Measurements from ENCODE around the gene GPD2.

GPD2 gene

DNA sequence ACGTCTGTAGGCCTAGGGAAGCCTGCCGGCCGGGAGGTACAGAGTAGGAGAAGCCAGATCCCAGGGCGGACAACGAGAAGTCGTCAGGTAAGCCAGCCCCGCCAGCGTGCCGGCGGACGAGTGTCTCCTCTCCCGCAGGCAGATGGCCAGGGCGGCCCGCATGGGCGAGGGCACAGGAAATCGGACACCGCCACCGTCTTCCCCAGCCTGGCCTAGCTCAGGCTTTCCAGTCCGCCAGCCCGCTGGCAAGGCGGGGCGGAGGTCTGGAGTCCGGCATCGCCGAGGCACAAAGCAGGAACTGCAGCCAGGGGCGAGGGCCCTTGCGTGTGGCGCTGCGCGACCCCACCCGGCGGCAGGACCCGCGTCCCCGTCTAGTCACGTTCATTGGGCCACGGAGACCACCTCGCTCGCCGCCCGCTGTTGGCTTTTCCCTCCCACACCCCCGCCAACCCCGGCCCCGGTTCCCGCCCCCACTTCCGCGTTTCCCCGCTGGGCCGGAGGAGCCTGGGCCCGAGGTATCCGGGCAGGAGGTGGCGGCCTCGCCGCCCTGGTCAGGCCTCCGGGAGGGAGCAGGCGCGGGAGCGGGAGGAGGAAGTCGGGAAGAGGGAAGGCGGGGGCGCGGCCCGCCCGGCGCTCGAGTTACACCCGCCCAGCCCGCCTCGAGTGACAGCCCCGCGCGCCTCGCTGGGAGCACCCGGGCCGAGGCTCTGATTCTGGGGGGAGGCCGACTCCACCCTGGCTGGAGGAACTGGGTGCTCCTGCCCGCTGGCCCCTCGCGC, at the start of gene GPD2:
Gene GPD2, plus strand, starts transcription at position 662 of the 779 bp plus-strand sequence. CDS start 39,727 bp downstream, outside the sequence.
- peak; percentile 93 for DNase-seq (ENCODE audit: low spot score)

DNA sequence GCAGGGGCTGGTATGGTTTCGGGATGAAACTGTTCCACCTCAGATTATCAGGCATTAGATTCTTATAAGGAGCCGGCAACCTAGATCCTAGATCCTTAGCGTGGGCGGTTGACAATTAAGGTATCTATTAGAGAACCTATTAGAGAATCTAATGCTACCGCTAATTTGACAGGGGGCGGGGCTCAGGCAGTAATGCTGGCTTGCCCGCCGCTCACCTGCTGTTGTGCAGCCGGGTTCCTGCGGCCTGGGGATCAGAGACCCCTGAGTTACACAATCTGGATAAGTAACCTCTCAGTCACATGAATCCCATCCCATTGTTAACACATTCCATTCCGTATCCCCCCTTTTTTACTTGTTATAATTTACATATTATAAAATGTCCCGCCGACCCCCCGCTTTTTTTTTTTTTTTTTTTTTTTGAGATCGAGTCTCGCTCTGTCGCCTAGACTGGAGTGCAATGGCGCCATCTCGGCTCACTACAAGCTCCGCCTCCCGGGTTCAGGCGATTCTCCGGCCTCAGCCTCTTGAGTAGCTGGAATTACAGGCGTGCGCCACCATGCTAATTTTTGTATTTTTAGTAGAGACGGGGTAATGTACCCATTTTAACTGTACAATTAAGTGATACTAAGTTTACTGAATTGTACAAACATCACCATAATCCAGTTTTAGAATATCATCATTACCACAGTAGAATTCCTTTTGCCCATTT, 42.0 kb upstream of the GPD2 start:
- DNase-seq (ENCODE audit: low spot score) = no peak

DNA sequence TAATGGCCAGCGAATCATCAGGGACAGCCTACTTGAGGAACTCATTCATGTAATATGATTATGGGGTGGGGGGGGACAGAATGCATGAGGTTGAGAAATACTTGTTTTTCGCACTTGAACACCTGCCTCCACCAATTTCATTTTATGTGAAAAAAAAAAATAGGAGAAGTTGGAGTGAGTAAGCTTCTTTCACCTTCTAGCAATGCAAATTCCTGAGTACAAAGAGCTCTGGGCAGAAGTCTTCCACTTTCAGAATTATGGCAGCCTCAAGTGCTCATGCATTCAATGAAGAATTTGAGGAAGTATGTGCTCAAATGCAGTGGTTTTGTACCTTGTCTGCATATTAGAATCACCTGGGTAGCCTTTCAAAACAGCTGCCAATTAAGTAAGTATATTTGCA, 40.1 kb upstream of the GPD2 start:
- DNase-seq (ENCODE audit: low spot score) = no peak

DNA sequence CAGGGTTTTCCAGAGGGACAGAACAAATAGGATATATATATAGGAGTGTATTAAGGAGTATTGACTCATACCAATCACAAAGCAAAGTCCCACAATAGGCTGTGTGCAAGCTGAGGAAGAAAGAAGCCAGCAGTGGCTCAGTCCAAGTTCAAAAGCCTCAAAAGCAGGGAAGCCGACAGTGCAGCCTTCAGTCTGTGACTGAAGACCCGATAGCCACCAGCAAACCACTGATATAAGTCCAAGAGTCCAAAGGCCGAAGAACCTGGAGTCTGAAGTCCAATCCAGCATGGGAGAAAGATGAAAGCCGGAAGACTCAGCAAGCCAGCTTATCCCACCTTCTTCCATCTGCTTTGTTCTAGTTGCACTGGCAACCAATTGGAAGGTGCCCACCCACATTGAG, 39.0 kb upstream of the GPD2 start:
- DNase-seq (ENCODE audit: low spot score) = no peak

DNA sequence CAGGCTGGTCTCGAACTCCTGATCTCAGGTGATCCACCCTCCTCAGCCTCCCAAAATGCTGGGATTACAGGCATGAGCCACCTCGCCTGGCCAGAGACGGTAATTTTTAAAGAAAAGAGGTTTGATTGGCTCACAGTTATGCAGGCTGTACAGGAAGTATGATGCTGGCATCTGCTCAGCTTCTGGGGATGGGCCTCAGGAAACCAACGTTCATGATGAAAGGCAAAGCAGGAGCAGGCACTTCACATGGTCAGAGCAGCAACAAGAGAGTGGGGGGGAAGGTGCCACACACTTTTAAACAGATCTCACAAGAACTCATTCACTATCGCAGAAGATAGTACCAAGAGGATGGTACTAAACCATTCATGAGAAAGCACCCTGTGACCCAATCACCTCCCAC, 38.0 kb upstream of the GPD2 start:
- DNase-seq (ENCODE audit: low spot score) = no peak

DNA sequence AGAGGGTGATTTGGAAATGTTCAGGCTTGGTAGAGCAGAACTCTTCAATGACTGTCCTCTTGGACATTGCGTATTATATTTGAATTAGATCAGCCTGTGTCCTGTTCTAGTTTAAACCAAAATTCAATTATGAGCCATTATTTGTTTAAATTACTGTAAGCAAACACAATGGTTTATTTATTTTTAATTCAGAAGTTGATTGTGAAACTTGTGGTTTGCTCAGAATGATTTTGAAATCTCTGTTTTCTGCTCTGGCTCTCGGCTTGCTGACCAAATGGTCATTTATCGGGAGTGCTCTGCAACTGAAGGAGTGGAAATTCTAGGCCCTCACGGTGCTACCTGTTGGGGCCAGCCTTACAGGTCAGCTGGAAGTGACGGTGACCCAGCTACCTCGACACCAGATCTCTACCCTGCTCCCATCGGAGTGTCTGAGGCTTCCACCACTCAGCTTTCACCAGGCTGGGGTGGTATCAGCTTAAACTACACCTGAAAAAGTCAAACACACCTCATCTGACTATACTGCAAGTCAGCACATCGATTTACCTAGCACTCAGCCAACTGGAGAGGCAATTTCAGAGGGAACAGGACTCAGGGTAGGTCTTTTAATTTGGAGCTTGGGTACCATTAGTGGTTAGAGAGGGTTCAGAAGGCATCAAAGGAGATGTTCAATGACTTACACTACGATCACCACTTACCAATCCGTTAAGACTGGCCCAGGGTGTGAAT, 36.8 kb upstream of the GPD2 start:
- DNase-seq (ENCODE audit: low spot score) = peak; percentile 27

DNA sequence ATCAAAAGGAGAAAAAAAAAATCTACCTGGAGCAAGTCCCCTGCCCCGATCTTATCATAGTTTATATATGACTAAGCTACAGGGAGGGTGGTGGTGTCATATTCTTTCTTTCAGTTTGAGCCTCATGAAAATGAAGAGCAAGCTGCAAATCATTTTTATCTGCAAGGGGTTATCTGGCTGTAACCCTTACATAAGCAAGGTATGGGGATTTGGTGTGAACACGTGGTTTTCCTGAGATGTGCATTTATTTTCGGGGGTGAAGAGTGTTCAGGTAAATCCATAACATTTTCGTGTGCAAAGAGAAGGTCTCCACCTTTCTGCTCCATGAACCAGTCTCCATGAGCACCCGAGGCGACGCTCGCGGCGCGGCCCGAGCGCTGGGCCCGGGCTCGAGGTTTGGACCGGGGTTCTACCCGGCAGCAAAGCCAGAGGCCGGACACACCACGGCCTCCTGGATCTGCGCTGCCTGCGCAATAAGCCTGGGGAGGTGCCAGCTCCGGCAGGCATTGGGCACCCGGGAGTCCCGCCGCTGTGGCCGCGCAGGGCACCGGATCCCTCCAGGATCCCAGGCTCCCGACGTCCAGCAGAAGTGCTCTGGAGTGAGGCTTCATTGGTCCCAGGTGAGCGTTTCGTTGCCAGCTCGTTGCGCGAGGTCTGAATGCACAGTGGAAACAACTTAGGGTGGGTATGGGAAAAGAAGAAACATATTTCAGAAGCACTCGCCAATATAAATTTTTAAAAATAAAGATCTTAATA, 36.1 kb upstream of the GPD2 start:
- DNase-seq (ENCODE audit: low spot score) = peak; percentile 81

DNA sequence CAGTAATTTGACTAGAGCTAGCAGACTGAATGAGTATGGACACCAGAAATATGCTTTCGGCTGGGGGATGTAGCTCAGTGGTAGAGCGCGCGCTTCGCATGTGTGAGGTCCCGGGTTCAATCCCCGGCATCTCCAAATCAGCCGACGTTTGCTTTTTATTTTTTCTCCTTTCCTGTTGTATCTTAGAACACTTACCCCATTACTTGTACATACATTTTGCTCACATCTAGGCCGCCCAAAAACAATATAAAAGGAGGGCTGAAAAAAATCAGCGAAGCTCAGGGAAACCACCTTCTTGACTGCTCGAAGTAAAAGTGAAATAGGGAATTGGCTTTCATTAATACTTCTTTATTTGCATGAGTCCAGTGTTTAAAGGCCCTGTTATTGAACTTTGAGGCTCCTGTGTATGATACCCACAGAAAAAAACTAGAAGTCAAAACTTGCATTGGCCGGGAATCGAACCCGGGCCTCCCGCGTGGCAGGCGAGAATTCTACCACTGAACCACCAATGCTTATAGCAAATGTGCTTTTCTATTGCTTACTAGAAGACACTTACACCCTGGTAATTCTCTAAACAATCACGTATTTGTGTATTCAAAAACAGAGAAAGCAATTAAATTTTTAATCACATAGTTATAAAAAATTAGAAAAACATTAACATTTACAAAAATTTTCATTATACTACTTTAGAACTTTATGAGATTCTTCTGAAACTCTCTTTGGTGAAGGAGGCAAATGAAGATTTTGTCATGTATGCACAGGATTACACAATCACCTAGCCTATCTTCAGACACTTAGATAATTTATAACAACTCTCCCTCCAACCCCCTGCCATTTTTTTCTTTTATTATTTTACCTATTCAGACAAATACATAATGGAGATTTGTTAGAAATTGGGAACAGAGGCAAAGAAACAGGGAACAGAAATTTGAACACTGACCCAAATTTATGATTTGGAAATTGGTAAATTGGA, 35.2 kb upstream of the GPD2 start:
- DNase-seq (ENCODE audit: low spot score) = peak; percentile 74

DNA sequence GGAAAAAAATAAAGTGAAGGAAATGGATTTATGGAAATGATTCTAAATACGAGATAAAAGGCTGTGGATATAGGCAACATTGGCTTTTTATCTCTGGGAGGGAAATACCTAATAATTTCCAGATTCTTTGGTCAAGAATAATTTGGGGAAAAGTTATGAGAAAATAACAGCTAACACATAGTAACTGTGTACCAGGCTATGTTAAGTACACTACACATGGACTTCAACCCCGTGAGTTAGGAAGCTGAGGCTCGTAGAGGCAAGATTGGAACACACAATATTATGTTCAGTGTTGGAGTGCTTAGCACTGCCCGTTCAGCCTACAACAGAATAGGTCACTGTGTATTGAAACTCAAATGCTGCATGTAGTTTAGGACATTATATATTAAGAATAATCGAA, 34.3 kb upstream of the GPD2 start:
- no peak for DNase-seq (ENCODE audit: low spot score)

DNA sequence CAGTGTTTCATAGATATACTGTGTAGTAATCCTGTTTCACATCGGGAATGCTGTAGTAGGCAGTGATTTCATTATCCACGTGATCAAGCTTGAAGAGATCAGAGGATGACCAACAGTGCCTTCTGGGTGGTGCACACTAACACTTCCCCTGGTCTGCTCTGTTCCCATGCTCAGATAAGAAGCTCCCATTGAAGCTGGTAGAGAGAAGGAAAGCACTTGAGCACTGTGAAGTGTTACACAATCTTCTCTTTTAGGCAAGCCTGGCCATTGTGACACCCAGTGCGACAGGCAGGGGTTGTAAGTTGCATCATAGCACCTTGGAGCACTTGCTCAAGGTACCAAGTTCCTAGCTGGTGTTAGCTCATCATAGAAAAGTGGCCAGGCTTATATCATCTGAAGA, 30.6 kb upstream of the GPD2 start:
- peak; percentile 11 for DNase-seq (ENCODE audit: low spot score)

DNA sequence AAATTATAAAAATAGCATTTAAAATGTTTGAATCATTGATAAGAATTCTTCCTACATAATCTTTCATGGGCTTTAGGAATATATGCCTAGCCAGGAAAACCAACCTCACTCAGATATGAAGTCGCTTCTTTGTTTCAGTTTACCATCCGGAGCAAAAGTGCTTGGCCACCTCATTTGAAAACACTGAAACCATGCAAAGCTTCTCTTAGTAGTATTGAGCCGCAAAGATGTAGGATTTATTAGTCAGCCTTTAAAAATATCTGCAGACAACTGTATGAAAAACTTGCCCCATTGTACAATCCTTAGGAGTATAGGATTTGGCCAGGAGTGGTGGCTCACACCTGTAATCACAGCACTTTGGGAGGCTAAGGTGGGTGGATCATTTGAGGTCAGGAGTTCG, 24.3 kb upstream of the GPD2 start:
- DNase-seq (ENCODE audit: low spot score) = no peak

DNA sequence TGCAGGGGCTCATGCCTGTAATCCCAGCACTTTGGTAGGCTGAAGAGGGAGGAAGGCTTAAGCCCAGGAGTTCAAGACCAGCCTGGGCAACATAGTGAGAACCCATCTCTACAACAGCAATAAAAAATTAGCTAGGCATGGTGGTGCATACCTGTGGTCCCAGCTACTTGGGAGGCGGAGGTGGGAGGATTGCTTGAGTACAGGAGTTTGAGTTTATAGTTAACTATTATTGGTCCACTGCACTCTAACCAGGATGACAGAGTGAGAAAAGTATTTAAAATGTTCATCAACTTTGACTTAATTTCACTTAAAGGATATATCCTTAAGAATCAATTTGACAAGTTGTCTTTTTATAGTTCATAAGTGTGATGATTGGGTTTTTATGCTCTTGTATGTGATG, 14.3 kb upstream of the GPD2 start:
- DNase-seq (ENCODE audit: low spot score) = no peak

DNA sequence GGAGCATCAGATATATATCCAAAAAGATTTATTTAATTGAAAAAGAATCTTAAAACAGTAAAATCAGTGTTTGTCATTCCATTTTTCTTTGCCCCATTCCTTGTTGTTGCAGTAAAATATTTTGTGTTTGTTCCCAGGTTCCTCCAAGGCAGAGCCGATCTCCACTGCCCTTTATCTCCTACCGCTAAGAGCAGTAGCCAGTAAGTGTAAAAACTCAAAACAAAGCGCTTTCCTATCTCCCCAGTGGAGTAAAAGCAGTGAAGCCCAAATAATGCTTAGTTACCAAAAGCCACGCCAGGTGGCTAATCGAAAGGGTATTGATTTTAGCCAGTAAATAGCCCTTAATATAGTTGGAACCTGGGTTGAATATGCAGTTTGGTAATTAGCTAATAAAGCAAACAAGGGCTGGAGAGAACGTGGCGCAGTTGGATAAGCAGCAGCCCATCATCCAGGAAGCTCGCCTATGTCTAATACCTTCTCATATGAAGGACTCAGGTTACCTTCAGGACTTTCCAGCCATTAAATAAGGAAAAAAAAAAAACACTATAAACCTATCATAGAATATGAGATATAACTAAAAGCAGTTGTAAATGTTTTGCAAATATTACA, 12.4 kb upstream of the GPD2 start:
- DNase-seq (ENCODE audit: low spot score) = no peak

DNA sequence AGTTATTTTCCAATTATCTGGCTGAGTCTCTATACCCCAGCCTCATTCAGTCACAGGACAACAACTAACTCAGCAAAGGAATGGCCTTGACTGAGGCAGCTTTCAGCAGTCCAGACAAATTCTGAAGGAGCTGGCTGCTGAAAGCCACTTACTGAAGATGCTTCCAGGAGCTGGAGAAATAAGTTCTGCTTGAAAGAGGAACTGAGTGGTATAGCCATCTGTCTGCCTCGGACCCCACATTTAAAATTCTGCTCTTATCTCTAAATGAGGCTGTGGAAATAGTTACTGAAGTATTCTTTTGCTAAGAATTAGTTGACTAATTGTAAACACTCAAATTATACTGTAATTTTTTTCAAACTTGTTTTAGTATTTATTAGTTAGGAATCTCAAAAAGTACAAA, 9.1 kb upstream of the GPD2 start:
- DNase-seq (ENCODE audit: low spot score) = no peak

DNA sequence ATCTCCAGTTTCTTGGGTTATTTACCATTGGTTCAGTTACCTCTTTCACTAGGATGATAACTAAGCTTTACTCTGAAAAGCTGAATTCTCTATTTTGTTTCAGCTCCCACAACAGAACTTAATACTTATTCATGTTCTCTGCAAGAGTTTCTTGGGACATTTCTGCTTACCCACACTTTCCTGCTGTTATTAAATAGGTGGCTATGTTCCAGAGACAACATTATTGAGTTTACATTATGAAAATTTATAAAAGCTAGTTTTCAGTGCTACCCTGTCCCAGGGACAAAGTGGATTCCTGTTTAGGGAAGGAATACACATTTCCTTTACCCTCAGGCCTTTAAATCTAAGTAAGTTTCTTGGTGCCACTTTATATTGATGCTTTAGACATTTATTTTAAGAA, 7.0 kb upstream of the GPD2 start:
- no peak for DNase-seq (ENCODE audit: low spot score)

DNA sequence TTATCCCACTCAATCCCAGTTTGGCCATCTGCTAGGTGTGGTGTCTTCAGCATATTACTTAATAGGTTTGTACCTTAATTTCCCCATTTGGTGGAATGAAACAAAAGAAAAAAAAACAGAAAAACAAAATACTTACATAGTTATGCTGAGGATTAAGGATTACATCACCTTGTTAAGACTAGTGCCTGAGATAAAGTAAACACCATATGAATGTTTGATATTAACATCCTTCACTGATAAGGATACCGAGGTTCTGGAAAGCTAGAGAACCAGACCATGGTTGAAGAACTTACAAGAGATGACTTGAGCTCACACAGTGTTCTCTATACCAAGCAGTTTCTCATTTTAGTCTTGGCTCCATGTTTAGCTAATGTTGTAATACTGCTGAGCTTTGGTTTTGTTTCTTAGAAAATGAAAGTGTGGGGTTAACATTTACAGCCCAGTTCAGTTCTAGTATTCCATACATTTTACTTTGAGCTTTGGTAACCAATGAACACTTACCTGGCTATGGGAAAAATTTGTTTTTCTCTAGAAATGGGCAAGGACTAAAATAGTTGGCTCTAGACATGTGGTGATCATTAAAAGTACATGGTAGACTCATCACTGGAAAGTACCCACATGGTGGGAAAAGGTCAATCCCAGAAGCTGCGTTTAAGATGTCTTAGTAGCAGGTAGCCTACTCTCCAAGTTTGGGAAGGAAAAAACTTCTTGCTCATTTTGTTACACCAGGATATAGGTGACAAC, 5.8 kb upstream of the GPD2 start:
- DNase-seq (ENCODE audit: low spot score) = no peak

DNA sequence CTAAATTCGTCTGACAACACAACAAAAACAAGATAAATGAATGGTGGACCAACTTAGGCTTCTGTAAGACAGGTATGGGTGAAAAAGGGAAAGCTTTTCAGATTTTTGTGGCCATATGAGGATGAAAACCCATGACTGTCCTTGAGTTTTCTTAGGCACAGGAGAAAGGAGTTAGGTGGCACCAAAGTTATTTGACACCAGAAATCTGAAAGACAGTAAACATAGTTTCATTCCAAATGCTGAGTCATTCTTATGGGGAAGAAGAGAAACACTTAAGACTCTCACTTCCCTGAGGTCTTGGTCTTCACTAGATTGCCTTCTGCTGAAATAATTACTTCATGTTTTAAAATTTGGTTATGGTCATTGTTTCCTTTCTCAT, 5.2 kb upstream of the GPD2 start:
- DNase-seq (ENCODE audit: low spot score) = peak; percentile 53

DNA sequence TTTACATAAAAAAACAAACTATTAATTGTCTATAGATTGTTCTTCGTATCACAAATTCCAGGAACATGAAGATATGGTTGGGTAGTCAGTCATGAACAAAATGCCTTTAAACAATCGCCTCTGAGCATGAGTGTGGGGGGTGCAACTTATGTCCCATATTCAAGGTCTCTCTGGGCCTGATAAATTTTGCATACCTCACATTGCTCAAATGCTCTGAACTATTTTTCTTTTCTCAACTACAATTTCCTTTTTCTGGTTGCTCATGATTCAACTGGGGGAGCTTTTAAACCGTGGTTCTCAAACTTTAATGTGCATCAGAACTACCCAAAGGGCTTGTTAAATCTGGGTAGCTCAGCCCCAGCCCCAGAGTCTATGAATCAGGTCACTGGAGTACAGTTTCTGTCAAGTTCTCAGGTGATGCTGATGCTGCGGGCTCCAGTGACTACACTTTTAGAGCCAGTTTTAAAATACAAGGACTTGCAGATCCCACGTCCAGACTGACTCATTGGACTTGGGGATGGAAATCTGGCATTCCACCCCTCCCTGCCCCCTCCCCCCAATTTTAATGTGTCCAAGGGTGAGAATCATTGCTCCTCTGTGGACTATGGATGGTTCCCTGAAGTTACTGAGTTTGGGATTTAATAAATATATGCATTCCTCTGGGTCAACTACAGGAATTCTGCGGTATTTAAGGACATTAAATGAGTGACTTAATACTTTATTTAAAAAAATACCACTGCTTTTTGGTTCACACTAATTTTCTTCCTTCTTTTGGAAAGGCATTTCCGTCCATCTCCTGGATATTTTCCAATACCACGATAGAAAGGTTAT, 1.5 kb upstream of the GPD2 start:
- DNase-seq (ENCODE audit: low spot score) = no peak

DNA sequence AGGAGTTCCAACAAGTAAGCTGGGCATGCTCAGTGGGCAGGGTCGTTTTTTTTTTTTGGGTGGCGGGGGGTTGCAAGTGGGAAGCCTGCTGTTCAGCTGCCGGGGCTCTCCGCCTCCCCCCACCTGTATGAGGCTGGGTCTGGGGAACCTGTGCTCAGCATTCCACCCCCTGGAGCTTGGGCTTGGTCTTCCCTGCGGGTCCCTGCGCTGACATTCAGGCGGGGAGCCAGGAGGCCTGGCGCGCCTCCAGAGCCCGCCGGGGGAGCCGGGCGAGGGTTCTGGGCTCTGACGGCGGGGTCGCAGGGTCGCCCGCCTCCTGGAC, 822 bp upstream of the GPD2 start:
- DNase-seq (ENCODE audit: low spot score) = no peak

Measured in AG08395 (cell line).